HG03565 (cell line): ENCODE measurements around the gene DYRK3.
"Not testable (repeated sequence)": the region's sequence is repeated elsewhere in the genome, so short reads cannot be mapped to it uniquely, and the experiment has no call there.

Source experiments
- ATAC-seq: cut with Tn5 transposase; IDR thresholded peaks from one replicate; pipeline ENCODE4 v1.9.1; 2021; ENCODE audit warnings: mild to moderate bottlenecking, moderate library complexity; ENCODE audit not compliant: unreplicated experiment

DYRK3 gene

GRCh38 chr1:206628916-206629315, 6.4 kb upstream of the DYRK3 start:
- ATAC-seq, result no peak

- ATAC-seq, result no peak
Measured at GRCh38 chr1:206631085-206631509, 4.2 kb upstream of the DYRK3 start.

GRCh38 chr1:206633708-206634121, 1.6 kb upstream of the DYRK3 start:
- ATAC-seq, result no peak

- ATAC-seq, result no peak
Measured at GRCh38 chr1:206634365-206635079, 814 bp upstream of the DYRK3 start.

GRCh38 chr1:206635978-206636345, 626 bp downstream of the DYRK3 start:
- no peak for ATAC-seq

- ATAC-seq, result no peak
Measured at GRCh38 chr1:206636671-206637070, 1.3 kb downstream of the DYRK3 start.

- ATAC-seq, result no peak
Measured at GRCh38 chr1:206637605-206638004, 2.3 kb downstream of the DYRK3 start.

- not testable (repeated sequence) for ATAC-seq
Measured at GRCh38 chr1:206642074-206642473, 6.7 kb downstream of the DYRK3 start.

- ATAC-seq, result no peak
Measured at GRCh38 chr1:206643118-206643698, 7.9 kb downstream of the DYRK3 start.

GRCh38 chr1:206646504-206646903, 11.2 kb downstream of the DYRK3 start:
- no peak for ATAC-seq

GRCh38 chr1:206647224-206647623, 11.9 kb downstream of the DYRK3 start:
- no peak for ATAC-seq

- no peak for ATAC-seq
Measured at GRCh38 chr1:206649261-206649921, 14.1 kb downstream of the DYRK3 start.

GRCh38 chr1:206651014-206651413, 15.7 kb downstream of the DYRK3 start:
- no peak for ATAC-seq

GRCh38 chr1:206651958-206652890, 16.9 kb downstream of the DYRK3 start:
- no peak for ATAC-seq

GRCh38 chr1:206653715-206654459, 18.6 kb downstream of the DYRK3 start:
- ATAC-seq, result no peak

GRCh38 chr1:206654828-206655227, 19.5 kb downstream of the DYRK3 start:
- ATAC-seq, result no peak

- no peak for ATAC-seq
Measured at GRCh38 chr1:206655471-206655882, 20.1 kb downstream of the DYRK3 start.

GRCh38 chr1:206656936-206657335, 21.6 kb downstream of the DYRK3 start:
- no peak for ATAC-seq

- no peak for ATAC-seq
Measured at GRCh38 chr1:206657751-206658150, 22.4 kb downstream of the DYRK3 start.

- ATAC-seq, result no peak
Measured at GRCh38 chr1:206658264-206658980, 23.1 kb downstream of the DYRK3 start.
